K562 (cell line): ENCODE measurements around the gene ZNF155. TPM values are rescaled to one million over a fixed set of nuclear protein-coding genes. Genes with fewer than 3 reads are reported as not detected.

Experiments used
- ATF1 ChIP-seq, 2 experiments: fragments of 450-650 bp in 1 of 2; IDR thresholded peaks; 2 replicates each; pipeline ENCODE4 v1.6.1; 2016; ENCODE audit warnings: missing compliant biosample characterization in 1 of 2, missing genetic modification characterization in 1 of 2
- ATF7 ChIP-seq: fragments of 450-650 bp; IDR thresholded peaks from 2 replicates; pipeline ENCODE4 v1.7.1; 2014; ENCODE audit warnings: mild to moderate bottlenecking, moderate library complexity
- CBX1 ChIP-seq: sonication (generic); IDR thresholded peaks from 2 replicates; pipeline ENCODE4 v1.6.1; 2016; ENCODE audit warnings: antibody characterized with exemption, low read depth, mild to moderate bottlenecking
- CBX2 ChIP-seq: fragments of 200-600 bp; sonication (generic); IDR thresholded peaks from one replicate; pipeline ENCODE4 v1.6.1; 2012; ENCODE audit warnings: mild to moderate bottlenecking, low read length, inconsistent platforms; ENCODE audit not compliant: insufficient read depth, poor library complexity, severe bottlenecking
- CREM ChIP-seq: IDR thresholded peaks from 2 replicates; pipeline ENCODE4 v1.6.1; 2014; ENCODE audit warnings: antibody characterized with exemption, low read depth
- CSDE1 ChIP-seq, 2 experiments: fragments of 450-650 bp; IDR thresholded peaks; 2 replicates each; pipeline ENCODE4 v1.6.1; 2016; ENCODE audit warnings: mild to moderate bottlenecking in 1 of 2
- GABPA ChIP-seq: fragments of 200-800 bp; sonication (Bioruptor generic); conservative IDR thresholded peaks from 2 replicates; pipeline ENCODE4 v1.6.1; 2016; ENCODE audit warnings: low read depth, missing genetic modification characterization, missing compliant biosample characterization
- MTF1 ChIP-seq: fragments of 250-450 bp; sonication (Bioruptor Pico); IDR thresholded peaks from 2 replicates; pipeline ENCODE4 v1.9.0; 2021; ENCODE audit warnings: moderate library complexity, mild to moderate bottlenecking, inconsistent platforms, borderline replicate concordance
- NCOA1 ChIP-seq: fragments of 450-650 bp; IDR thresholded peaks from 2 replicates; pipeline ENCODE4 v1.6.1; 2016; ENCODE audit warnings: low read depth
- NCOA2 ChIP-seq, 2 experiments: fragments of 450-650 bp; IDR thresholded peaks; 2 replicates each; pipeline ENCODE4 v1.6.1; 2018; ENCODE audit warnings: mild to moderate bottlenecking in 2 of 2, moderate library complexity in 1 of 2; ENCODE audit not compliant: partially characterized antibody in 2 of 2
- NR2C2 ChIP-seq, 2 experiments: fragments of 200-800 bp in 1 of 2; sonication (Bioruptor generic) in 1 of 2; sonication (generic) in 1 of 2; formaldehyde crosslinking in 1 of 2; IDR thresholded peaks; 2 replicates each; pipeline versions ENCODE4 v1.6.1 to v1.8.0; 2016 to 2022; ENCODE audit warnings: mild to moderate bottlenecking in 1 of 2, missing compliant biosample characterization in 1 of 2, missing genetic modification characterization in 1 of 2, missing genetic modification reagents in 1 of 2
- PHB ChIP-seq: fragments of 250-450 bp; sonication (Bioruptor Pico); IDR thresholded peaks from 2 replicates; pipeline ENCODE4 v1.5.0; 2021
- SMC3 ChIP-seq: conservative IDR thresholded peaks from 2 replicates; pipeline ENCODE4 v1.6.1; 2011; ENCODE audit warnings: low read depth, low read length, improper control_type of control experiment; ENCODE audit not compliant: insufficient read depth
- TAF7 ChIP-seq: fragments of 450-650 bp; IDR thresholded peaks from 2 replicates; pipeline ENCODE4 v1.6.1; 2016; ENCODE audit warnings: missing genetic modification characterization, missing compliant biosample characterization
- ZNF274 ChIP-seq: IDR thresholded peaks from 2 replicates; pipeline ENCODE4 v1.6.1; 2011; ENCODE audit warnings: low read depth, mild to moderate bottlenecking, low read length, moderate library complexity, borderline replicate concordance
- ZNF282 ChIP-seq: sonication (generic); formaldehyde crosslinking; IDR thresholded peaks from 2 replicates; pipeline ENCODE4 v1.8.1; 2023; ENCODE audit warnings: missing genetic modification reagents
- ZNF444 ChIP-seq: fragments of 250-450 bp; sonication (Bioruptor Pico); IDR thresholded peaks from 2 replicates; pipeline ENCODE4 v1.4.0; 2020; ENCODE audit warnings: mild to moderate bottlenecking, moderate library complexity
- ZNF507 ChIP-seq: conservative IDR thresholded peaks from 2 replicates; pipeline ENCODE4 v1.6.1; 2017; ENCODE audit warnings: missing genetic modification characterization, missing compliant biosample characterization
- ZNF766 ChIP-seq: fragments of 200-800 bp; sonication (Bioruptor generic); conservative IDR thresholded peaks from 2 replicates; pipeline ENCODE4 v1.6.1; 2016; ENCODE audit warnings: missing genetic modification characterization, missing compliant biosample characterization
- polyA plus RNA-seq, 8 experiments: library from polyadenylated mRNA; depleted of rRNA in 4 of 8; stranded (reverse) in 5 of 8; unstranded in 3 of 8; fragments of >200 nt; fragmentation: Nextera tagmentation in 2 of 8; fragmentation: Illumina TruSeq in 1 of 8; extraction: Ambion mirVana in 2 of 8; extraction: Trizol in 1 of 8; gene quantifications; 2 replicates each; pipeline versions ENCODE4 v1.2.1 to v1.2.3, GENCODE V29; 2011 to 2014; ENCODE audit warnings: inconsistent platforms in 1 of 8, missing spikeins in 1 of 8
- total RNA-seq, 7 experiments: library from RNA; depleted of rRNA in 6 of 7; stranded (reverse); fragments of >200 nt in 6 of 7; fragmentation: Illumina TruSeq in 2 of 7; extraction: Trizol in 2 of 7; gene quantifications; 2 replicates each; pipeline versions ENCODE4 v1.2.1 to v1.2.3, GENCODE V29; 2011 to 2021; ENCODE audit warnings: low replicate concordance in 1 of 7
- TF ChIP-seq, protein P1 (sequence below): fragments of 450-650 bp; IDR thresholded peaks from 2 replicates; pipeline ENCODE4 v1.6.1; 2016; ENCODE audit warnings: borderline replicate concordance
- TF ChIP-seq, protein P2 (sequence below): fragments of 250-450 bp; sonication (Bioruptor Pico); IDR thresholded peaks from 2 replicates; pipeline ENCODE4 v1.6.1; 2021; ENCODE audit warnings: mild to moderate bottlenecking
- TF ChIP-seq, protein P3 (sequence below), 2 experiments: IDR thresholded peaks; 2 replicates each; pipeline ENCODE4 v1.6.1; 2011; ENCODE audit warnings: borderline replicate concordance in 1 of 2, control low read depth in 1 of 2, low read depth in 1 of 2, low read length in 1 of 2, mild to moderate bottlenecking in 1 of 2, mixed read lengths in 1 of 2, moderate library complexity in 1 of 2; ENCODE audit not compliant: insufficient read depth in 1 of 2, insufficient read length in 1 of 2, poor library complexity in 1 of 2, severe bottlenecking in 1 of 2; ENCODE audit errors: extremely low read depth in 1 of 2
- TF ChIP-seq, protein P4 (sequence below): sonication (generic); formaldehyde crosslinking; IDR thresholded peaks from 2 replicates; pipeline ENCODE4 v1.8.0; 2022; ENCODE audit warnings: missing genetic modification reagents, mild to moderate bottlenecking, moderate library complexity, borderline replicate concordance

ZNF155 gene
- total and polyA plus RNA-seq, 9 of the 15 experiments (the other 6 are each of a cell fraction or from before 2014, with no cell fraction given) = 0.09 to 0.76 (median 0.37) TPM

DNA sequence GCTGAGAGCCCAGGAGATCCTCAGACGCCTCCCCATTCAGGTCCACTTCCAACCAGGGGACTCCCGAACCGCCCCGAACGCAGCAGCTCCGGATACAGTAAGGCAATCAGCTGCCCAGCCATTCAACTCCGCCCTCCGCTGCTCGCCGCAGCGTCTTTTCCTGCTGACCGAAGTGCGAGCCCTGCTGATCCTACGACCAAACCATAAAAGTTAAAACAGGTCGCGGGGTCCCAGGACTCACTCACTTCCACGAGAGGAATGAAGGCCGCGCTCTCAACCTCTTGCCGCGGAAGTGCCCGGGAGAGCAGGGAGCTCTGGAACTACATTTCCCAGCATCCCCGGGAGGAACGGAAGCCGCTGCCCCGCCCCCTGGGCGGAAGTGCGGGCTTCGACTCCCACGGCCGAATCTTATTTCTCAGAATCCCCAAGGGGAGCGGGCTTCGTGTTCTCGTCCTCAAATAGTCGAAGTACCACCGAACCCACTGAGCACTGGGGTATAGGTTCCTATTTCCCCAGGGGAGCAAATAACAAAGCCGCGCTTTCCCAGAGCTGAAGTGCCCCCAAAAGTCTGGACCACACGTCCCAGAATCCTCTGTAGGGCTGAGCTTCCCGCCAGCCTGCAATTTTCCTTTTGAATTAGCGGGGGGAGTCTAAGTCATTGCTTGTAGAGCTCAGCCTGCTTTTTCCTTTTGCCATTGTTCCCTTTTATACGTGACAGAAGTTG, 48.8 kb upstream of the ZNF155 start, which contains the start of gene ZNF45 (continued):
- TF ChIP-seq, protein P1, sequence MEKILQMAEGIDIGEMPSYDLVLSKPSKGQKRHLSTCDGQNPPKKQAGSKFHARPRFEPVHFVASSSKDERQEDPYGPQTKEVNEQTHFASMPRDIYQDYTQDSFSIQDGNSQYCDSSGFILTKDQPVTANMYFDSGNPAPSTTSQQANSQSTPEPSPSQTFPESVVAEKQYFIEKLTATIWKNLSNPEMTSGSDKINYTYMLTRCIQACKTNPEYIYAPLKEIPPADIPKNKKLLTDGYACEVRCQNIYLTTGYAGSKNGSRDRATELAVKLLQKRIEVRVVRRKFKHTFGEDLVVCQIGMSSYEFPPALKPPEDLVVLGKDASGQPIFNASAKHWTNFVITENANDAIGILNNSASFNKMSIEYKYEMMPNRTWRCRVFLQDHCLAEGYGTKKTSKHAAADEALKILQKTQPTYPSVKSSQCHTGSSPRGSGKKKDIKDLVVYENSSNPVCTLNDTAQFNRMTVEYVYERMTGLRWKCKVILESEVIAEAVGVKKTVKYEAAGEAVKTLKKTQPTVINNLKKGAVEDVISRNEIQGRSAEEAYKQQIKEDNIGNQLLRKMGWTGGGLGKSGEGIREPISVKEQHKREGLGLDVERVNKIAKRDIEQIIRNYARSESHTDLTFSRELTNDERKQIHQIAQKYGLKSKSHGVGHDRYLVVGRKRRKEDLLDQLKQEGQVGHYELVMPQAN = 0 out of 2 replicates have a peak, but pooled peaks have one; percentile 28
- peak; percentile 23; the same call in 1 of the 2 replicates for TF ChIP-seq NCOA1
- 0 out of 2 replicates have a peak, but pooled peaks have one; percentile 0 for TF ChIP-seq SMC3
- peak; percentile 99 for TF ChIP-seq GABPA (tag)
- TF ChIP-seq MTF1 (CRISPR knock-in tag) = no peak
- TF ChIP-seq CBX1 = peak; percentile 55; the same call in 1 of the 2 replicates
- TF ChIP-seq ATF7 = peak; percentile 60
- no peak for TF ChIP-seq NCOA2 (IDR thresholded peaks at IDR 0.05; ENCODE audit: partially characterized antibody in 2 of 2)
- no peak for TF ChIP-seq ZNF444
- no peak for TF ChIP-seq PHB
- TF ChIP-seq ZNF766 (CRISPR knock-in tag) = peak; percentile 60; the same call in 1 of the 2 replicates
- no peak for TF ChIP-seq ZNF507
- TF ChIP-seq, protein P2, sequence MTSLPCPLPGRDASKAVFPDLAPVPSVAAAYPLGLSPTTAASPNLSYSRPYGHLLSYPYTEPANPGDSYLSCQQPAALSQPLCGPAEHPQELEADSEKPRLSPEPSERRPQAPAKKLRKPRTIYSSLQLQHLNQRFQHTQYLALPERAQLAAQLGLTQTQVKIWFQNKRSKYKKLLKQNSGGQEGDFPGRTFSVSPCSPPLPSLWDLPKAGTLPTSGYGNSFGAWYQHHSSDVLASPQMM (CRISPR knock-in tag) = no peak
- TF ChIP-seq CSDE1 (IDR thresholded peaks at IDR 0.05) = no peak
- TF ChIP-seq NR2C2 (CRISPR knock-in tag; IDR thresholded peaks at IDR 0.05) = no peak
- peak; percentile 90 for TF ChIP-seq NR2C2 (tag; IDR thresholded peaks at IDR 0.05)
- 0 out of 2 replicates have a peak, but pooled peaks have one; percentile 36 for TF ChIP-seq CREM
- TF ChIP-seq, protein P3, sequence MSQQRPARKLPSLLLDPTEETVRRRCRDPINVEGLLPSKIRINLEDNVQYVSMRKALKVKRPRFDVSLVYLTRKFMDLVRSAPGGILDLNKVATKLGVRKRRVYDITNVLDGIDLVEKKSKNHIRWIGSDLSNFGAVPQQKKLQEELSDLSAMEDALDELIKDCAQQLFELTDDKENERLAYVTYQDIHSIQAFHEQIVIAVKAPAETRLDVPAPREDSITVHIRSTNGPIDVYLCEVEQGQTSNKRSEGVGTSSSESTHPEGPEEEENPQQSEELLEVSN (IDR thresholded peaks at IDR 0.05; ENCODE audit: borderline replicate concordance in 1 of 2, extremely low read depth in 1 of 2, insufficient read depth in 1 of 2, insufficient read length in 1 of 2, low read depth in 1 of 2, low read length in 1 of 2, poor library complexity in 1 of 2, severe bottlenecking in 1 of 2) = peak in 1 of 2 experiments; percentile 77
- TF ChIP-seq, protein P4, sequence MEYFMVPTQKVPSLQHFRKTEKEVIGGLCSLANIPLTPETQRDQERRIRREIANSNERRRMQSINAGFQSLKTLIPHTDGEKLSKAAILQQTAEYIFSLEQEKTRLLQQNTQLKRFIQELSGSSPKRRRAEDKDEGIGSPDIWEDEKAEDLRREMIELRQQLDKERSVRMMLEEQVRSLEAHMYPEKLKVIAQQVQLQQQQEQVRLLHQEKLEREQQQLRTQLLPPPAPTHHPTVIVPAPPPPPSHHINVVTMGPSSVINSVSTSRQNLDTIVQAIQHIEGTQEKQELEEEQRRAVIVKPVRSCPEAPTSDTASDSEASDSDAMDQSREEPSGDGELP = peak; percentile 87
- TF ChIP-seq ZNF282 (CRISPR knock-in tag) = no peak
- no peak for TF ChIP-seq ATF1 (CRISPR knock-in tag; IDR thresholded peaks at IDR 0.05)
- TF ChIP-seq ATF1 (tag; IDR thresholded peaks at IDR 0.05) = peak; percentile 69
- TF ChIP-seq ZNF274 = no peak
- peak; percentile 52 for TF ChIP-seq TAF7 (tag)
- TF ChIP-seq CBX2 = no peak
